HEK293 (cell line): ENCODE results near the gene SYNCRIP.

ENCODE experiments used
- CTCF ChIA-PET: fragments of 350-600 bp; formaldehyde crosslinking; extraction: SDS; loops from one replicate; lab custom pipeline; 2021; ENCODE audit warnings: antibody characterized with exemption; lab: Yijun Ruan, JAX
- POLR2A ChIA-PET: fragments of 300-600 bp; formaldehyde crosslinking; extraction: SDS; loops from one replicate; lab custom pipeline; 2020; ENCODE audit warnings: antibody characterized with exemption, inconsistent platforms; lab: Yijun Ruan, JAX
- H3K27ac ChIP-seq: fragments of 200-500 bp; sonication (Bioruptor generic); 2 replicates; pipeline ENCODE4 v1.5.1; 2014; ENCODE audit warnings: low read depth, low read length, control low read depth, inconsistent platforms; ENCODE audit errors: extremely low read depth
- H3K36me3 ChIP-seq, 2 experiments: fragments of 200-500 bp in 1 of 2; sonication (Bioruptor generic) in 1 of 2; 1 replicate in 1 of 2; 2 replicates in 1 of 2; pipeline ENCODE4 v1.5.1; 2014 to 2017; ENCODE audit warnings: inconsistent platforms in 2 of 2, low read length in 2 of 2; ENCODE audit not compliant: control insufficient read depth in 2 of 2, insufficient read depth in 1 of 2
- H3K4me1 ChIP-seq: fragments of 200-500 bp; sonication (Bioruptor generic); 2 replicates; pipeline ENCODE4 v1.5.1; 2014; ENCODE audit warnings: mild to moderate bottlenecking, low read length, inconsistent platforms; ENCODE audit not compliant: control insufficient read depth, insufficient read depth
- H3K4me3 ChIP-seq: 2 replicates; pipeline ENCODE4 v1.5.1; 2011; ENCODE audit warnings: low read depth, mild to moderate bottlenecking, control low read depth, low read length, moderate library complexity
- H3K9me3 ChIP-seq: fragments of 200-500 bp; sonication (Bioruptor generic); 2 replicates; pipeline ENCODE4 v1.5.1; 2014; ENCODE audit warnings: low read depth, low read length, inconsistent platforms; ENCODE audit not compliant: control insufficient read depth, insufficient read depth
- ELK4 ChIP-seq: IDR thresholded peaks from 2 replicates; pipeline ENCODE4 v1.6.1; 2011; ENCODE audit warnings: mild to moderate bottlenecking, low read depth, low read length, borderline replicate concordance
- IKZF3 ChIP-seq: fragments of 450-650 bp; IDR thresholded peaks from 2 replicates; pipeline ENCODE4 v1.5.0; 2018; ENCODE audit warnings: missing biosample characterization, mild to moderate bottlenecking, missing genetic modification characterization, moderate library complexity
- SCRT2 ChIP-seq: fragments of 450-650 bp; formaldehyde crosslinking; IDR thresholded peaks from 2 replicates; pipeline ENCODE4 v1.5.1; 2016; ENCODE audit warnings: missing biosample characterization, missing genetic modification characterization
- TSHZ1 ChIP-seq: fragments of 450-650 bp; formaldehyde crosslinking; IDR thresholded peaks from 2 replicates; pipeline ENCODE4 v1.5.1; 2016; ENCODE audit warnings: missing biosample characterization, missing genetic modification characterization, borderline replicate concordance
- YY1 ChIP-seq: fragments of 450-650 bp; formaldehyde crosslinking; IDR thresholded peaks from 2 replicates; pipeline ENCODE4 v1.5.1; 2018; ENCODE audit warnings: missing biosample characterization, missing genetic modification characterization
- ZBTB10 ChIP-seq: fragments of 450-650 bp; formaldehyde crosslinking; IDR thresholded peaks from 2 replicates; pipeline ENCODE4 v1.5.1; 2016; ENCODE audit warnings: missing biosample characterization, missing genetic modification characterization
- ZBTB21 ChIP-seq: fragments of 450-650 bp; formaldehyde crosslinking; IDR thresholded peaks from 2 replicates; pipeline ENCODE4 v1.5.1; 2017; ENCODE audit warnings: missing biosample characterization, missing genetic modification characterization
- ZNF138 ChIP-seq: fragments of 450-650 bp; formaldehyde crosslinking; IDR thresholded peaks from 2 replicates; pipeline ENCODE4 v1.5.1; 2016; ENCODE audit warnings: missing biosample characterization, missing genetic modification characterization, borderline replicate concordance
- ZNF202 ChIP-seq: fragments of 450-650 bp; formaldehyde crosslinking; IDR thresholded peaks from 2 replicates; pipeline ENCODE4 v1.5.1; 2016; ENCODE audit warnings: missing biosample characterization, missing genetic modification characterization, borderline replicate concordance
- ZNF239 ChIP-seq: fragments of 450-650 bp; formaldehyde crosslinking; IDR thresholded peaks from 2 replicates; pipeline ENCODE4 v1.5.1; 2016; ENCODE audit warnings: missing biosample characterization, missing genetic modification characterization
- ZNF292 ChIP-seq: fragments of 450-650 bp; formaldehyde crosslinking; IDR thresholded peaks from 2 replicates; pipeline ENCODE4 v1.5.1; 2016; ENCODE audit warnings: low read depth, missing biosample characterization, missing genetic modification characterization, borderline replicate concordance
- ZNF394 ChIP-seq: fragments of 450-650 bp; formaldehyde crosslinking; IDR thresholded peaks from 2 replicates; pipeline ENCODE4 v1.5.1; 2016; ENCODE audit warnings: missing biosample characterization, missing genetic modification characterization, mild to moderate bottlenecking, moderate library complexity, borderline replicate concordance
- ZNF510 ChIP-seq: fragments of 450-650 bp; formaldehyde crosslinking; IDR thresholded peaks from 2 replicates; pipeline ENCODE4 v1.5.1; 2018; ENCODE audit warnings: mild to moderate bottlenecking, missing genetic modification characterization, missing biosample characterization; ENCODE audit not compliant: insufficient replicate concordance
- ZNF555 ChIP-seq: fragments of 450-650 bp; formaldehyde crosslinking; conservative IDR thresholded peaks from 2 replicates; pipeline ENCODE4 v1.5.1; 2017; ENCODE audit warnings: missing biosample characterization, mild to moderate bottlenecking, missing genetic modification characterization, inconsistent platforms
- ZNF560 ChIP-seq: fragments of 450-650 bp; formaldehyde crosslinking; IDR thresholded peaks from 2 replicates; pipeline ENCODE4 v1.5.1; 2017; ENCODE audit warnings: missing biosample characterization, missing genetic modification characterization, borderline replicate concordance
- ZNF629 ChIP-seq: fragments of 450-650 bp; formaldehyde crosslinking; IDR thresholded peaks from 2 replicates; pipeline ENCODE4 v1.5.1; 2017; ENCODE audit warnings: missing biosample characterization, missing genetic modification characterization
- ZNF645 ChIP-seq: fragments of 450-650 bp; formaldehyde crosslinking; IDR thresholded peaks from 2 replicates; pipeline ENCODE4; 2016; ENCODE audit warnings: missing biosample characterization, missing genetic modification characterization
- ZNF654 ChIP-seq: fragments of 450-650 bp; formaldehyde crosslinking; IDR thresholded peaks from 2 replicates; pipeline ENCODE4 v1.5.1; 2016; ENCODE audit warnings: low read depth, missing biosample characterization, missing genetic modification characterization
- ZNF843 ChIP-seq: fragments of 450-650 bp; formaldehyde crosslinking; IDR thresholded peaks from 2 replicates; pipeline ENCODE4 v1.5.1; 2016; ENCODE audit warnings: missing biosample characterization, missing genetic modification characterization
- ZXDB ChIP-seq: fragments of 450-650 bp; formaldehyde crosslinking; IDR thresholded peaks from 2 replicates; pipeline ENCODE4 v1.5.1; 2016; ENCODE audit warnings: missing biosample characterization, missing genetic modification characterization

SYNCRIP gene

GRCh38 chr6:85614780-85615179, 27.9 kb downstream of the SYNCRIP start:
- H3K36me3 ChIP-seq, result peaks cover 74 to 100% of the 10 kb centered on the region in 2 experiments
- POLR2A ChIA-PET, result no interaction called here

GRCh38 chr6:85612690-85613474, 29.8 kb downstream of the SYNCRIP start:
- H3K9me3 ChIP-seq, result no peaks in the 10 kb centered on the region
- no peak for TF ChIP-seq ELK4
- no peak for TF ChIP-seq ZNF654 (tag by site-specific recombination)
- TF ChIP-seq TSHZ1 (tag by site-specific recombination), result no peak
- TF ChIP-seq ZXDB, result no peak
- TF ChIP-seq ZBTB21 (tag by site-specific recombination), result no peak
- no peak for TF ChIP-seq ZNF292 (tag by site-specific recombination)
- no peak for TF ChIP-seq ZNF645 (tag by site-specific recombination)
- TF ChIP-seq SCRT2, result no peak
- TF ChIP-seq ZNF138 (tag by site-specific recombination), result no peak
- no peak for TF ChIP-seq IKZF3 (tag by site-specific recombination)
- no peak for TF ChIP-seq YY1 (tag by site-specific recombination)
- TF ChIP-seq ZNF843 (tag by site-specific recombination), result no peak
- TF ChIP-seq ZNF560 (tag by site-specific recombination), result no peak
- ChIA-PET CTCF (interaction anchor here (1.1 kb wide), 1 partner anchor 253 kb away, joined by 3 read pairs; no protein-coding TSS in a partner anchor), POLR2A (interaction anchor here (4.8 kb wide), 1 partner anchor 65 kb away, joined by 23 read pairs; no protein-coding TSS in a partner anchor)
- H3K27ac ChIP-seq, result no peak overlapping the region
- peaks cover 55 to 95% of the 10 kb centered on the region in 2 experiments for H3K36me3 ChIP-seq
- H3K4me3 ChIP-seq, result no peak overlapping the region
- no peaks in the 10 kb centered on the region for H3K4me1 ChIP-seq

More at GRCh38 chr6:85614780-85615179, 27.9 kb downstream of the SYNCRIP start:
- TF ChIP-seq ZNF629 (tag by site-specific recombination), result no peak
- no peak for TF ChIP-seq ZBTB10
- no peak for TF ChIP-seq ZNF202
- TF ChIP-seq ZNF510 (tag by site-specific recombination), result no peak
- TF ChIP-seq ZNF239 (tag by site-specific recombination), result no peak
- TF ChIP-seq ZNF555, result no peak
- no peak for TF ChIP-seq ZNF394 (tag by site-specific recombination)
- no peak overlapping the region for H3K27ac ChIP-seq
- no peaks in the 10 kb centered on the region for H3K9me3 ChIP-seq
- H3K4me1 ChIP-seq, result no peaks in the 10 kb centered on the region
- H3K4me3 ChIP-seq, result no peak overlapping the region
- CTCF ChIA-PET, result no interaction called here
